T-cell (primary cell): ENCODE results near the gene VAMP2. TPM values are rescaled to one million over a fixed set of nuclear protein-coding genes. Genes with fewer than 3 reads are reported as not detected.

Experiments used
- ATAC-seq, 4 experiments: fragments of 200-7000 bp in 3 of 4; fragments of 150-1000 bp in 1 of 4; cut with Tn5 transposase; replicated peaks in 1 of 4; 1 replicate in 3 of 4; 2 replicates in 1 of 4; pipeline ENCODE4 v1.10.0; 2021; ENCODE audit warnings: moderate library complexity in 3 of 4, mild to moderate bottlenecking in 2 of 4, moderate number of reproducible peaks in 1 of 4
- CTCF ChIA-PET, 2 donors: fragments of 300-600 bp; sonication (Branson Sonifier 250); formaldehyde crosslinking; loops; one replicate each; lab custom pipeline; 2022; ENCODE audit warnings: antibody characterized with exemption in 2 of 2; lab: Charles Lee
- POLR2A ChIA-PET, 2 donors: fragments of 300-600 bp; sonication (Branson Sonifier 250); formaldehyde crosslinking; loops; one replicate each; lab custom pipeline; 2022; ENCODE audit warnings: antibody characterized with exemption in 2 of 2; lab: Charles Lee
- DNase-seq, 35 experiments: peaks; one replicate each; pipeline versions ENCODE4 v3.0.0 to v3.0.0-alpha.2; 2013 to 2023
- H3K27ac ChIP-seq: one replicate; pipeline ENCODE4 v1.5.1; 2013; ENCODE audit warnings: low read length
- H3K27me3 ChIP-seq, 2 experiments: replicated peaks in 1 of 2; 1 replicate in 1 of 2; 2 replicates in 1 of 2; pipeline versions ENCODE4 v1.6.1 to v1.7.0; 2013; ENCODE audit warnings: low read length in 1 of 2, mixed read lengths in 1 of 2; ENCODE audit not compliant: control insufficient read depth in 2 of 2, insufficient read depth in 2 of 2; ENCODE audit errors: extremely low read depth in 1 of 2
- H3K36me3 ChIP-seq, 2 donors: 1 replicate in 1 of 2; 2 replicates in 1 of 2; pipeline versions ENCODE4 v1.6.1 to v1.7.0; 2013; ENCODE audit warnings: low read length in 1 of 2; ENCODE audit not compliant: control insufficient read depth in 2 of 2, insufficient read depth in 1 of 2; ENCODE audit errors: extremely low read depth in 1 of 2
- H3K4me1 ChIP-seq, 2 experiments: 1 replicate in 1 of 2; 2 replicates in 1 of 2; pipeline versions ENCODE4 v1.6.1 to v1.7.0; 2013; ENCODE audit warnings: low read length in 2 of 2, mixed read lengths in 1 of 2; ENCODE audit not compliant: insufficient read depth in 2 of 2, control insufficient read depth in 1 of 2; ENCODE audit errors: extremely low read depth in 1 of 2
- H3K4me3 ChIP-seq, 2 donors: 1 replicate in 1 of 2; 2 replicates in 1 of 2; pipeline versions ENCODE4 v1.5.1 to v1.7.0; 2013; ENCODE audit warnings: mild to moderate bottlenecking in 2 of 2, low read length in 1 of 2, moderate library complexity in 1 of 2; ENCODE audit not compliant: control insufficient read depth in 1 of 2; ENCODE audit errors: extremely low read depth in 1 of 2
- H3K9me3 ChIP-seq: 2 replicates; pipeline ENCODE4 v1.7.0; 2013
- H3K27ac Mint-ChIP-seq, 2 donors: one replicate each; pipeline ENCODE4 v1.8.0; 2020 to 2021; ENCODE audit warnings: mild to moderate bottlenecking in 2 of 2, mixed read lengths in 2 of 2
- H3K27me3 Mint-ChIP-seq, 2 donors: one replicate each; pipeline ENCODE4 v1.8.0; 2021 to 2022; ENCODE audit warnings: mixed read lengths in 2 of 2
- H3K36me3 Mint-ChIP-seq: one replicate; pipeline ENCODE4 v1.8.0; 2021; ENCODE audit warnings: mixed read lengths
- H3K4me1 Mint-ChIP-seq, 3 donors: one replicate each; pipeline ENCODE4 v1.8.0; 2020 to 2022; ENCODE audit warnings: mixed read lengths in 3 of 3, mild to moderate bottlenecking in 1 of 3
- H3K4me3 Mint-ChIP-seq, 3 donors: one replicate each; pipeline ENCODE4 v1.8.0; 2020 to 2022; ENCODE audit warnings: mild to moderate bottlenecking in 3 of 3, mixed read lengths in 3 of 3, moderate library complexity in 3 of 3
- H3K9me3 Mint-ChIP-seq, 3 donors: one replicate each; pipeline ENCODE4 v1.8.0; 2020 to 2022; ENCODE audit warnings: mixed read lengths in 3 of 3
- WGBS: methylation state at CpG from one replicate; pipeline ENCODE4 v1.1.5; 2013; ENCODE audit warnings: missing lambda C conversion rate; ENCODE audit not compliant: insufficient coverage; 5-methylcytosine and 5-hydroxymethylcytosine counted together
- total RNA-seq, 35 experiments: library from RNA in 6 of 35; stranded (reverse) in 6 of 35; fragments of 120-200 nt in 1 of 35; gene quantifications; one replicate each; pipeline versions ENCODE4 v1.2.1 to v1.2.4 and lab custom pipeline; 2013 to 2026

VAMP2 gene
- total RNA-seq, 5 donors from 2014 or later (not counting 1 experiment from before 2014, with no cell fraction given): 160 to 243 (median 186) TPM

GRCh38 chr17:8147141-8147804 is 15.5 kb downstream of the VAMP2 start:
- 92% methylated on average over 16 of the region's 26 CpGs for WGBS
- Histone ChIP-seq H3K36me3 (peaks cover 22 to 81% of the 10 kb centered on the region in 2 donors), H3K27ac (no peak overlapping the region), H3K27me3 (no peaks in the 10 kb centered on the region), H3K9me3 (no peaks in the 10 kb centered on the region), H3K4me3 (no peak overlapping the region), H3K4me1 (peaks cover 5 to 30% of the 10 kb centered on the region in 2 experiments)
- no peaks in the 10 kb centered on the region for H3K27me3 Mint-ChIP-seq
- ChIA-PET CTCF (no interaction called here), POLR2A (interaction anchor here in 1 of 2 donors (1.1 to 1.5 kb wide), 3 partner anchors 10 to 33 kb away, joined by 3 to 4 read pairs (median 3); no protein-coding TSS in a partner anchor)
- no peak overlapping the region for H3K27ac Mint-ChIP-seq
- no peak for ATAC-seq
- DNase-seq: peak in 1 of 35 experiments; percentile 7
- H3K4me3 Mint-ChIP-seq: peak overlapping the region in 1 of 3 donors; percentile 53
- peaks cover 25 to 57% (median 30%) of the 10 kb centered on the region in 3 donors for H3K4me1 Mint-ChIP-seq
- H3K9me3 Mint-ChIP-seq: no peaks in the 10 kb centered on the region
- H3K36me3 Mint-ChIP-seq: peaks cover 33% of the 10 kb centered on the region

- CTCF ChIA-PET: no interaction called here
- Histone ChIP-seq H3K36me3 (peaks cover 24 to 88% of the 10 kb centered on the region in 2 donors), H3K27ac (no peak overlapping the region), H3K4me3 (no peak overlapping the region), H3K4me1 (peaks cover 5 to 23% of the 10 kb centered on the region in 2 experiments), H3K9me3 (no peaks in the 10 kb centered on the region), H3K27me3 (no peaks in the 10 kb centered on the region)
- peaks cover 19 to 54% (median 25%) of the 10 kb centered on the region in 3 donors for H3K4me1 Mint-ChIP-seq
- H3K4me3 Mint-ChIP-seq: peak overlapping the region in 1 of 3 donors; percentile 53
- peaks cover 39% of the 10 kb centered on the region for H3K36me3 Mint-ChIP-seq
- WGBS: 92% methylated on average over 8 of the region's 14 CpGs
- no peak overlapping the region for H3K27ac Mint-ChIP-seq
- no peak for ATAC-seq
- no peaks in the 10 kb centered on the region for H3K9me3 Mint-ChIP-seq
- no peak for DNase-seq
- H3K27me3 Mint-ChIP-seq: no peaks in the 10 kb centered on the region
- POLR2A ChIA-PET: interaction anchor here in 1 of 2 donors (0.6 to 1.5 kb wide), 3 partner anchors 9 to 34 kb away, joined by 3 read pairs; no protein-coding TSS in a partner anchor
Observed at GRCh38 chr17:8146381-8147140, 16.2 kb downstream of the VAMP2 start.

GRCh38 chr17:8145811-8146210 is 16.9 kb downstream of the VAMP2 start:
- Mint-ChIP-seq H3K4me1 (peaks cover 14 to 50% (median 21%) of the 10 kb centered on the region in 3 donors), H3K27ac (no peak overlapping the region), H3K9me3 (no peaks in the 10 kb centered on the region), H3K27me3 (no peaks in the 10 kb centered on the region), H3K4me3 (peak overlapping the region in 1 of 3 donors; percentile 53), H3K36me3 (peaks cover 47% of the 10 kb centered on the region)
- WGBS: 96% methylated on average over 5 of the region's 12 CpGs
- H3K27me3 ChIP-seq: no peaks in the 10 kb centered on the region
- peaks cover 24 to 96% of the 10 kb centered on the region in 2 donors for H3K36me3 ChIP-seq
- ATAC-seq (no peak), DNase-seq (peak in 1 of 35 experiments; percentile 7)
- H3K9me3 ChIP-seq: no peaks in the 10 kb centered on the region
- H3K4me1 ChIP-seq: peaks cover 2 to 16% of the 10 kb centered on the region in 2 experiments
- H3K27ac ChIP-seq: no peak overlapping the region
- ChIA-PET POLR2A (interaction anchor here (0.6 to 1.5 kb wide), 4 partner anchors 8 to 458 kb away, joined by 3 to 7 read pairs (median 4); no protein-coding TSS in a partner anchor), CTCF (no interaction called here)
- no peak overlapping the region for H3K4me3 ChIP-seq

GRCh38 chr17:8144401-8145231 is 18.1 kb downstream of the VAMP2 start:
- Mint-ChIP-seq H3K4me1 (peaks cover 3 to 44% (median 9%) of the 10 kb centered on the region in 3 donors), H3K9me3 (no peaks in the 10 kb centered on the region), H3K4me3 (no peak overlapping the region), H3K27me3 (no peaks in the 10 kb centered on the region), H3K36me3 (peaks cover 47% of the 10 kb centered on the region), H3K27ac (no peak overlapping the region)
- Histone ChIP-seq H3K27me3 (no peaks in the 10 kb centered on the region), H3K27ac (no peak overlapping the region), H3K9me3 (no peaks in the 10 kb centered on the region), H3K4me1 (peaks cover under 1 to 13% of the 10 kb centered on the region in 2 experiments), H3K36me3 (peaks cover 26 to 96% of the 10 kb centered on the region in 2 donors), H3K4me3 (no peak overlapping the region)
- CTCF ChIA-PET: no interaction called here
- POLR2A ChIA-PET: interaction anchor here (0.6 to 1.6 kb wide), 5 partner anchors 12 to 40 kb away, joined by 3 to 9 read pairs (median 4); no protein-coding TSS in a partner anchor
- ATAC-seq (peak in 1 of 4 experiments; percentile 7), DNase-seq (peak in 3 of 35 experiments; percentile 17 to 32 (median 21))
- 89% methylated on average over 9 of the region's 15 CpGs for WGBS

- DNase-seq: peak in 4 of 35 experiments; percentile 7 to 37 (median 29)
- peak in 1 of 4 experiments; percentile 1 for ATAC-seq
- 88% methylated on average over 10 of the region's 22 CpGs for WGBS
- H3K27me3 Mint-ChIP-seq: no peaks in the 10 kb centered on the region
- H3K4me3 ChIP-seq: no peak overlapping the region
- peaks cover 6 to 16% of the 10 kb centered on the region in 2 experiments for H3K4me1 ChIP-seq
- no peaks in the 10 kb centered on the region for H3K9me3 ChIP-seq
- ChIA-PET CTCF (interaction anchor here in 1 of 2 donors (0.5 kb wide), 1 partner anchor 25 kb away, joined by 3 read pairs; no protein-coding TSS in a partner anchor), POLR2A (interaction anchor here in 1 of 2 donors (0.7 to 1.6 kb wide), 2 partner anchors 7 to 13 kb away, joined by 3 to 4 read pairs; no protein-coding TSS in a partner anchor)
- no peak overlapping the region for H3K27ac ChIP-seq
- H3K4me1 Mint-ChIP-seq: peaks cover 0 to 39% (median 6%) of the 10 kb centered on the region in 3 donors
- no peaks in the 10 kb centered on the region for H3K9me3 Mint-ChIP-seq
- peak overlapping the region in 1 of 2 donors; percentile 31 for H3K27ac Mint-ChIP-seq
- peaks cover 25 to 88% of the 10 kb centered on the region in 2 donors for H3K36me3 ChIP-seq
- no peaks in the 10 kb centered on the region for H3K27me3 ChIP-seq
- peaks cover 43% of the 10 kb centered on the region for H3K36me3 Mint-ChIP-seq
- H3K4me3 Mint-ChIP-seq: no peak overlapping the region
Observed at GRCh38 chr17:8143581-8144400, 19.0 kb downstream of the VAMP2 start.
